GM12878 (cell line): ENCODE measurements around the gene ARSA.

ENCODE experiments used
- CBX3 ChIP-seq: fragments of 200-600 bp; sonication (generic); IDR thresholded peaks from 2 replicates; pipeline ENCODE4 v1.6.1; 2016; ENCODE audit warnings: low read depth, borderline replicate concordance
- CHD1 ChIP-seq: IDR thresholded peaks from 2 replicates; pipeline ENCODE4 v1.6.1; 2012; ENCODE audit warnings: low read depth, low read length, improper control_type of control experiment
- CTCF ChIP-seq, 3 experiments: IDR thresholded peaks in 2 of 3; conservative IDR thresholded peaks in 1 of 3; 2 replicates each; pipeline ENCODE4 v1.5.1; 2011; ENCODE audit warnings: low read depth in 3 of 3, low read length in 3 of 3, mild to moderate bottlenecking in 3 of 3, control low read depth in 2 of 3, moderate library complexity in 2 of 3, inconsistent platforms in 1 of 3, mixed read lengths in 1 of 3; ENCODE audit not compliant: control insufficient read depth in 2 of 3, insufficient read depth in 1 of 3; ENCODE audit errors: extremely low read depth in 1 of 3
- EP300 ChIP-seq, 2 experiments: fragments of 150-350 bp in 1 of 2; IDR thresholded peaks; 2 replicates each; pipeline ENCODE4 v1.6.1; 2011 to 2012; ENCODE audit warnings: low read depth in 2 of 2, low read length in 2 of 2, borderline replicate concordance in 1 of 2, improper control_type of control experiment in 1 of 2, inconsistent platforms in 1 of 2; ENCODE audit not compliant: control insufficient read depth in 1 of 2
- JUND ChIP-seq: IDR thresholded peaks from 2 replicates; pipeline ENCODE4 v1.6.1; 2012; ENCODE audit warnings: low read depth, mild to moderate bottlenecking, low read length, improper control_type of control experiment, moderate library complexity
- NFIC ChIP-seq: IDR thresholded peaks from 2 replicates; pipeline ENCODE4 v1.6.1; 2012; ENCODE audit warnings: low read depth, mild to moderate bottlenecking, inconsistent platforms, low read length, moderate library complexity
- POLR2A ChIP-seq: IDR thresholded peaks from 2 replicates; pipeline ENCODE4 v1.6.1; 2011; ENCODE audit warnings: low read depth, mild to moderate bottlenecking, low read length

- TF ChIP-seq CTCF (IDR thresholded peaks at IDR 0.05 in 2 of 3, conservative IDR thresholded peaks at IDR 0.05 in 1 of 3; ENCODE audit: control insufficient read depth in 2 of 3, extremely low read depth in 1 of 3, insufficient read depth in 1 of 3, low read depth in 3 of 3, low read length in 3 of 3) = no peak
- no peak for TF ChIP-seq CHD1
- TF ChIP-seq CBX3 = no peak
- TF ChIP-seq EP300 (IDR thresholded peaks at IDR 0.05; ENCODE audit: borderline replicate concordance in 1 of 2, control insufficient read depth in 1 of 2, low read depth in 2 of 2, low read length in 2 of 2) = no peak
- no peak for TF ChIP-seq JUND
- no peak for TF ChIP-seq NFIC
- no peak for TF ChIP-seq POLR2A
Observed at GRCh38 chr22:50628543-50629134, 687 bp upstream of the ARSA start.
